Limb (tissue), 2 donors: ENCODE results near the gene A2M.
"Not testable (repeated sequence)": the region's sequence is repeated elsewhere in the genome, so short reads cannot be mapped to it uniquely, and the experiment has no call there.

ENCODE experiments used
- DNase-seq, 2 donors: peaks; one replicate each; pipeline ENCODE4 v3.0.0-alpha.2; 2016; ENCODE audit errors: extremely low spot score in 2 of 2

Gene A2M

GRCh38 chr12:9115731-9116559 lies at the start of gene A2M:
A2M (minus strand) TSS chr12:9115919; CDS start chr12:9115849, 70 bp downstream.
- peak in 1 of 2 donors; percentile 40 for DNase-seq

GRCh38 chr12:9163392-9163791 lies 47.7 kb upstream of the A2M start:
- DNase-seq: no peak

GRCh38 chr12:9156119-9156518 lies 40.4 kb upstream of the A2M start:
- DNase-seq: no peak

- DNase-seq: no peak
Observed at GRCh38 chr12:9149372-9149771, 33.7 kb upstream of the A2M start.

- no peak for DNase-seq
Observed at GRCh38 chr12:9148926-9149325, 33.2 kb upstream of the A2M start.

GRCh38 chr12:9147461-9147860 lies 31.7 kb upstream of the A2M start:
- DNase-seq: no peak

- no peak for DNase-seq
Observed at GRCh38 chr12:9144730-9145106, 29.0 kb upstream of the A2M start.

- DNase-seq: no peak
Observed at GRCh38 chr12:9143929-9144729, 28.4 kb upstream of the A2M start.

- no peak for DNase-seq
Observed at GRCh38 chr12:9143137-9143536, 27.4 kb upstream of the A2M start.

- DNase-seq: not testable (repeated sequence)
Observed at GRCh38 chr12:9139588-9140290, 24.0 kb upstream of the A2M start.

GRCh38 chr12:9135903-9136310 lies 20.2 kb upstream of the A2M start:
- DNase-seq: no peak

GRCh38 chr12:9134981-9135628 lies 19.4 kb upstream of the A2M start:
- DNase-seq: no peak

GRCh38 chr12:9133216-9133916 lies 17.6 kb upstream of the A2M start:
- no peak for DNase-seq

GRCh38 chr12:9132008-9132535 lies 16.4 kb upstream of the A2M start:
- DNase-seq: no peak

- no peak for DNase-seq
Observed at GRCh38 chr12:9130244-9130643, 14.5 kb upstream of the A2M start.

- DNase-seq: no peak
Observed at GRCh38 chr12:9127936-9128663, 12.4 kb upstream of the A2M start.

- DNase-seq: no peak
Observed at GRCh38 chr12:9127484-9127883, 11.8 kb upstream of the A2M start.

GRCh38 chr12:9124383-9125031 lies 8.8 kb upstream of the A2M start:
- DNase-seq: no peak

GRCh38 chr12:9123781-9124382 lies 8.2 kb upstream of the A2M start:
- no peak for DNase-seq
